ENCODE data around the gene LONP2.
"Not testable (repeated sequence)": the region's sequence is repeated elsewhere in the genome, so short reads cannot be mapped to it uniquely, and the experiment has no call there.

Gene LONP2

GRCh38 chr16:48240147-48240546 lies 4.0 kb upstream of the LONP2 start:
- not testable (repeated sequence) for DNase-seq

- no peak for DNase-seq
These were observed 729 bp downstream of the LONP2 start for GRCh38 chr16:48244863-48245195.

- no peak for DNase-seq
These were observed 2.0 kb downstream of the LONP2 start for GRCh38 chr16:48246066-48246465.

- DNase-seq, result no peak
These were observed 3.2 kb downstream of the LONP2 start, which contains the start of gene ABCC11 for GRCh38 chr16:48247311-48247710. Gene ABCC11 (minus strand): TSS chr16:48247539. CDS start chr16:48231921, 15,618 bp downstream.

- no peak for DNase-seq
These were observed 6.6 kb downstream of the LONP2 start for GRCh38 chr16:48250520-48251278.

GRCh38 chr16:48252013-48252412 lies 7.9 kb downstream of the LONP2 start:
- no peak for DNase-seq

GRCh38 chr16:48256579-48257177 lies 12.6 kb downstream of the LONP2 start:
- DNase-seq, result no peak

GRCh38 chr16:48261569-48261968 lies 17.5 kb downstream of the LONP2 start:
- no peak for DNase-seq

GRCh38 chr16:48262631-48263030 lies 18.5 kb downstream of the LONP2 start:
- DNase-seq, result no peak

- DNase-seq, result no peak
These were observed 24.9 kb downstream of the LONP2 start for GRCh38 chr16:48269011-48269410.

GRCh38 chr16:48271728-48272127 lies 27.6 kb downstream of the LONP2 start:
- no peak for DNase-seq

- DNase-seq, result no peak
These were observed 28.8 kb downstream of the LONP2 start for GRCh38 chr16:48272837-48273421.

- DNase-seq, result no peak
These were observed 30.4 kb downstream of the LONP2 start for GRCh38 chr16:48274476-48274875.

- no peak for DNase-seq
These were observed 32.0 kb downstream of the LONP2 start for GRCh38 chr16:48276102-48276501.

GRCh38 chr16:48277158-48277557 lies 33.1 kb downstream of the LONP2 start:
- DNase-seq, result no peak

- no peak for DNase-seq
These were observed 35.1 kb downstream of the LONP2 start for GRCh38 chr16:48279199-48279598.

GRCh38 chr16:48280546-48280945 lies 36.4 kb downstream of the LONP2 start:
- no peak for DNase-seq

GRCh38 chr16:48282636-48283263 lies 38.6 kb downstream of the LONP2 start:
- no peak for DNase-seq

GRCh38 chr16:48284772-48285409 lies 40.8 kb downstream of the LONP2 start:
- no peak for DNase-seq

- no peak for DNase-seq
These were observed 43.1 kb downstream of the LONP2 start for GRCh38 chr16:48287239-48287638.

GRCh38 chr16:48291303-48291702 lies 47.2 kb downstream of the LONP2 start:
- no peak for DNase-seq

- no peak for DNase-seq
These were observed 47.7 kb downstream of the LONP2 start for GRCh38 chr16:48291754-48292153.

GRCh38 chr16:48292452-48292851 lies 48.4 kb downstream of the LONP2 start:
- no peak for DNase-seq

Measured in RPMI8226 (cell line).